HG03378 (cell line): Measurements from ENCODE around the gene RHOT2.

Experiments
- ATAC-seq: cut with Tn5 transposase; IDR thresholded peaks from one replicate; pipeline ENCODE4 v1.9.1; 2021; ENCODE audit warnings: mild to moderate bottlenecking, moderate library complexity; ENCODE audit not compliant: unreplicated experiment

RHOT2 gene

GRCh38 chr16:669666-670065, 1.7 kb downstream of the RHOT2 start:
- ATAC-seq: no peak

- ATAC-seq: no peak
Observed at GRCh38 chr16:670485-671352, 2.8 kb downstream of the RHOT2 start.

GRCh38 chr16:671353-672131, 3.6 kb downstream of the RHOT2 start:
- no peak for ATAC-seq

GRCh38 chr16:672371-672770, 4.4 kb downstream of the RHOT2 start:
- no peak for ATAC-seq

GRCh38 chr16:672851-673250, 4.9 kb downstream of the RHOT2 start:
- ATAC-seq: no peak

GRCh38 chr16:673399-673991, 5.6 kb downstream of the RHOT2 start:
- ATAC-seq: no peak

GRCh38 chr16:674214-674881, 6.4 kb downstream of the RHOT2 start:
- no peak for ATAC-seq

- no peak for ATAC-seq
Observed at GRCh38 chr16:674968-675883, 7.3 kb downstream of the RHOT2 start, which contains the start of gene RHBDL1. Gene RHBDL1 (plus strand): TSS chr16:675671. CDS start chr16:675791, 120 bp downstream.

GRCh38 chr16:675884-676564, 8.1 kb downstream of the RHOT2 start:
- no peak for ATAC-seq

GRCh38 chr16:676565-676902, 8.6 kb downstream of the RHOT2 start:
- ATAC-seq: no peak

- ATAC-seq: no peak
Observed at GRCh38 chr16:676913-677312, 9.0 kb downstream of the RHOT2 start.

- ATAC-seq: no peak
Observed at GRCh38 chr16:677316-678190, 9.6 kb downstream of the RHOT2 start.

GRCh38 chr16:678209-678857, 10.4 kb downstream of the RHOT2 start:
- ATAC-seq: no peak

GRCh38 chr16:678858-679813, 11.2 kb downstream of the RHOT2 start:
- ATAC-seq: no peak

GRCh38 chr16:679814-680624, 12.1 kb downstream of the RHOT2 start, which contains the start of gene STUB1:
Gene STUB1 (plus strand): TSS chr16:680410. CDS start chr16:680526, 116 bp downstream.
- no peak for ATAC-seq

GRCh38 chr16:680625-680945, 12.7 kb downstream of the RHOT2 start:
- ATAC-seq: no peak
